Muscle layer of duodenum (tissue), 2 donors: ENCODE data around the gene CPA5.

Experiments used
- H3K27ac ChIP-seq: one replicate; pipeline ENCODE4 v1.7.0; 2013; ENCODE audit warnings: mild to moderate bottlenecking, low read length
- H3K27me3 ChIP-seq: one replicate; pipeline ENCODE4 v1.7.0; 2013; ENCODE audit warnings: low read depth, mild to moderate bottlenecking, control low read depth, low read length
- H3K36me3 ChIP-seq, 2 donors: one replicate each; pipeline ENCODE4 v1.7.0; 2013; ENCODE audit warnings: low read length in 2 of 2, control low read depth in 1 of 2, mild to moderate bottlenecking in 1 of 2; ENCODE audit not compliant: insufficient read depth in 2 of 2, control insufficient read depth in 1 of 2
- H3K4me1 ChIP-seq, 2 donors: one replicate each; pipeline ENCODE4 v1.7.0; 2013; ENCODE audit warnings: low read length in 2 of 2, mild to moderate bottlenecking in 2 of 2, control low read depth in 1 of 2, moderate library complexity in 1 of 2; ENCODE audit not compliant: insufficient read depth in 2 of 2, control insufficient read depth in 1 of 2
- H3K4me3 ChIP-seq, 2 donors: one replicate each; pipeline ENCODE4 v1.7.0; 2013; ENCODE audit warnings: low read length in 2 of 2, low read depth in 1 of 2, mild to moderate bottlenecking in 1 of 2
- H3K9me3 ChIP-seq, 2 donors: one replicate each; pipeline ENCODE4 v1.7.0; 2013; ENCODE audit warnings: low read length in 2 of 2, control low read depth in 1 of 2, mild to moderate bottlenecking in 1 of 2; ENCODE audit not compliant: control insufficient read depth in 1 of 2
- donor health status: healthy.

The CPA5 gene

GRCh38 chr7:130393101-130393561, 48.5 kb downstream of the CPA5 start:
- Histone ChIP-seq H3K27ac (peak overlapping the region; percentile 72), H3K36me3 (no peaks in the 10 kb centered on the region), H3K4me1 (peaks cover 0 to 8% of the 10 kb centered on the region in 2 donors), H3K27me3 (no peaks in the 10 kb centered on the region), H3K4me3 (peak overlapping the region in 1 of 2 donors; percentile 10), H3K9me3 (no peaks in the 10 kb centered on the region)

DNA sequence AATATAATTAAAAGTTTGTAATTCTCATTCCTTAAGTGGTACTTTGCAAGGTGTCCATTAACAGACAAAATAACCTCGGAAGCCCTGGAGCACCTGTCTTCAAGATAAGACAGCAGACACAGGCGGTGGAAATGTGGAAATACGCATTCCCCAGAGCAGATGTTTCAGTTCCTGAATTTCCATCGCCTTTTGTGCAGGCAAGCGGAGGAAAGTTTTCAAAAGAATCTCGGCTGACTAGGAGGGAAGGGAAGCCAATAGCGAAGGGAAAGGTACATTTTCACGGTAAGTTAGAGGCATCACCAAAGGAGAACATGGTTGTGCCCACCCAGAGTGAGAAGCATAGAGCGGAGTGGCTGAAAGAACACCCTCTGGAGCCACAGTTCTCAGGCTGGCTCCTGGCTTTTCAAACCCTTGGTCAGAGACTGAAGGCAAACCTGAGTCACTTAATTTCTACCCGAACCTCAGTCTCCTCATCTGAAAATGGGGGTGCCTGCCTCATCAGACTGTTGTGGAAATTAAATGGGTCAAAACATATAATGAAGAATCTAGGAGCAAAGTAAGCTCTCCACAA, 49.3 kb downstream of the CPA5 start:
- Histone ChIP-seq H3K27ac (no peak overlapping the region), H3K36me3 (no peaks in the 10 kb centered on the region), H3K27me3 (no peaks in the 10 kb centered on the region), H3K4me3 (no peak overlapping the region), H3K9me3 (no peaks in the 10 kb centered on the region), H3K4me1 (peaks cover 0 to 8% of the 10 kb centered on the region in 2 donors)

- Histone ChIP-seq H3K27me3 (no peaks in the 10 kb centered on the region), H3K9me3 (no peaks in the 10 kb centered on the region), H3K27ac (no peak overlapping the region), H3K4me1 (peaks cover 0 to 8% of the 10 kb centered on the region in 2 donors), H3K36me3 (no peaks in the 10 kb centered on the region), H3K4me3 (no peak overlapping the region)
Measured at GRCh38 chr7:130394421-130395195, 50.0 kb downstream of the CPA5 start.

DNA sequence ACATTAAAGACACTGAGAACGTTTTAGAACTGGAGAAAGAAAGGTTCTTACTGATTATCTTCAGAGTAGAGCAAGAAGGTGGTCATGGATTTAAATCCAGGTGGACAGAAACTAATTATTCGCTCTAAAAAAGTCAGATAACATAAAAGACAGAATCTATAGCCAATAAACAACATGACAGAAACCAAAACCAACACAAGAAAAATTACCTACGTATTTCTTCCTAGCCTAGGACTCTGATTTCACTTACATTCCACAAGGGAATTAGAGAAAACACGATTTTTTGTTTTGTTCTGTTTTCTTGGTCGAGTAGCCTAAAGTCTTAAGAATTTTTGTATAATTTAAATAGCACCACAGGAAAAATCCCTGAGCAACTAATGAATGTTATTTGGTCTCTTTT, 50.8 kb downstream of the CPA5 start:
- H3K4me3 ChIP-seq = no peak overlapping the region
- no peak overlapping the region for H3K27ac ChIP-seq
- H3K4me1 ChIP-seq = peaks cover 0 to 8% of the 10 kb centered on the region in 2 donors
- H3K36me3 ChIP-seq = no peaks in the 10 kb centered on the region
- no peaks in the 10 kb centered on the region for H3K9me3 ChIP-seq
- H3K27me3 ChIP-seq = no peaks in the 10 kb centered on the region

DNA sequence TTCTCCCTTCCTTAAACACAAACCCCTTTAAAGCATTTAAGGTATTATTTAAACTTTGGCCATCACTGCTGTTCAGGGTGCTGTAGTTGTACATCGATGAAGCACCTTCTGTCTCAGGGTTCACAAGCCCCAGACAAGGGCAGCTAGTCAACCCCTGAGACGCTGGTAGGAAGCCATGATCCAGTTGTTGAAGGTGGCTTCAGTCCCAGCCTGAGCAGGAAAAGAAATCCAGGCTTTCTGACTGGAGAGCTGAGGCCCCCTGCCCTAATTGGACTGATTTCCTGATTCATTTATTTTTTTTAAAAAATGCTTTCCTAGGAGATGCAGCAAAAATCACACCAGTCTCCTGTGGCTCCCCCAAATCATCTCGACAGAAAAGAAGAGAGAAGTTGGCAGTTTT, 51.5 kb downstream of the CPA5 start:
- H3K4me1 ChIP-seq = peaks cover 0 to 8% of the 10 kb centered on the region in 2 donors
- H3K27me3 ChIP-seq = no peaks in the 10 kb centered on the region
- peaks cover 0 to 5% of the 10 kb centered on the region in 2 donors for H3K36me3 ChIP-seq
- no peak overlapping the region for H3K27ac ChIP-seq
- H3K9me3 ChIP-seq = no peaks in the 10 kb centered on the region
- no peak overlapping the region for H3K4me3 ChIP-seq

DNA sequence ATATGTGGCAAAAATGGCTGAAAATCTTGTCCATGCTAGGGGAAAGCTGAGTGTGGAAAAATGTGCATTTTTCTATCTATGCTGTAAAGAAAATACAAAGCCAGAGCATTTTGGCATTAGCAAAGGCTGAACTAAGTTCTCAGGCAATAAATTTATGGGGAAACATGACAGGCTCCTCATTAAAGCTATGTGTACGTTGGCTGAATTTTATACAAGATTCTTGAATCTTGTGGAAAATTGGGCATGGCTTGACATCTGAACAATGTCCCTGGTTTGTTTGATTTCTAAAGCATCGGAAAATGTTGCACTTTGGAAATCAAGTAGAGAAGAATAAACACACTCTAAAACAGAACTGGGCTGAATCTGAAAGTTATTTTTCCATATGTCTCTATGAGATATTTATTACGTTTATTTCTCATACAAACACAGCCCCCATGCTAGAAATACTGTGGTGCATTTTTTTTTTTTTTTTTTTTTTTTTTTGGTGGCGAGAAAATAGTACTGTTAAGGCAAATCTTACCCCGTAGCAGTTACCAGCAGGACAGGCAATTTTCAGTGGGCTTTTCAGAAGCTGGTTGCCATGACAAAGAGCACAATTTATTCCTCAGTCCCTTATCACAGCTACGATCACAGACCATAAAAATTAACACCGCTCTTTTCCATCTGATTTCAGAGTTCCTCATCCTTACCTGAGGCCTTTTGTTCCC, 52.6 kb downstream of the CPA5 start:
- no peaks in the 10 kb centered on the region for H3K27me3 ChIP-seq
- H3K9me3 ChIP-seq = no peaks in the 10 kb centered on the region
- no peak overlapping the region for H3K27ac ChIP-seq
- H3K4me1 ChIP-seq = peaks cover 0 to 5% of the 10 kb centered on the region in 2 donors
- H3K4me3 ChIP-seq = no peak overlapping the region
- H3K36me3 ChIP-seq = peaks cover 5% of the 10 kb centered on the region in 2 donors

GRCh38 chr7:130397758-130398073, 53.1 kb downstream of the CPA5 start:
- H3K9me3 ChIP-seq = no peaks in the 10 kb centered on the region
- H3K4me1 ChIP-seq = peaks cover 0 to 5% of the 10 kb centered on the region in 2 donors
- H3K36me3 ChIP-seq = peaks cover 9 to 10% of the 10 kb centered on the region in 2 donors
- H3K27ac ChIP-seq = no peak overlapping the region
- no peaks in the 10 kb centered on the region for H3K27me3 ChIP-seq
- H3K4me3 ChIP-seq = no peak overlapping the region

DNA sequence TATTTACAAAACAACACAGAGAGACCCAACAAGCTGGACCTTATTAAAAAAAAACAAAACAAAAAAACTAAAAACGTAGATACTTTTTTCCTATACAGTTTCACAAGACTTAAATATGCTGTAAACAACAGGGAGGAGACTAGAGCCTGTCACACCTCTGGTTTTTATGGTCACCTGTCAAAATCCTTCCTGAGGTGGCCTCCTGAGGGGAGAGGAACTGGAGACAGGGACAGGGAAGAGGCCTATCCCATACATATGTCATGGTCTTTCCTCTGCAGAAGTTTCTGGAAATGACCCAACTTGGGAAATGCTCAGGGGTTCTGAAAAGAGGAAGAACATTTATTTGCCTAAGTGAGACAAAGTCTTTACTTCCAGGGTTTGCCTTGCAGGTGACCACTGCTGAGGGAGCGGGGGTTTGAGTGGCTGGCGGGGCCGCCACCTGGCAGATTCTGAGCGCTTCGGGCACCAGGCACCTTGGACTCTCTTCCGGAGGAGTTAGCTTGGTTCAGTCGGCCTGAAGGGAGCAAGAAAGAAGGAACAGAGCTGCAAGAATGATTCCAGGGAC, 54.0 kb downstream of the CPA5 start:
- H3K4me1 ChIP-seq = peaks cover 0 to 3% of the 10 kb centered on the region in 2 donors
- no peak overlapping the region for H3K4me3 ChIP-seq
- H3K36me3 ChIP-seq = peaks cover 9 to 15% of the 10 kb centered on the region in 2 donors
- H3K27me3 ChIP-seq = no peaks in the 10 kb centered on the region
- H3K9me3 ChIP-seq = no peaks in the 10 kb centered on the region
- H3K27ac ChIP-seq = no peak overlapping the region

DNA sequence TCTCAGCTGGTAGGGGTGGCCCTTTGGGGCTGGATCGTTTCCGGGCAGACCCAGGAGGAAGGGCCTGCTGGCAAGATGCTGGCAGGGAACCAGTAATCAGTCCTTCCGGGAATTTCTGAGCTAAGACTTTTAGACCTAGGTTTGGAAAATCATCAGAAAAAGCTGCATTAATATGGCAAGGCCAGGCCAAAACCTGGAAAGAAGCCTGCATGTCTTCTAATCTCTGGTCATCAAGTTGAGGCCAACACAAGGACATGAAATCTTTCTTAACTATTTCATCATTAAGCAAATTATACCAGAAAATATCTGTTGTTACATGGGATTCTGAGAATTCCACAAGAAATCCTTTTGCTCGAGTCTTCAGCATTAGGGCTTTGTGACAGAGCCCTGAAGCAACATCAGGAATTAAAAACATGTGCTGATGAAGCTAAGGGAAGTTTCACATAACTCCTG, 55.5 kb downstream of the CPA5 start:
- no peak overlapping the region for H3K4me3 ChIP-seq
- H3K4me1 ChIP-seq = no peaks in the 10 kb centered on the region
- no peaks in the 10 kb centered on the region for H3K27me3 ChIP-seq
- peaks cover 9 to 15% of the 10 kb centered on the region in 2 donors for H3K36me3 ChIP-seq
- H3K9me3 ChIP-seq = no peaks in the 10 kb centered on the region
- no peak overlapping the region for H3K27ac ChIP-seq

- Histone ChIP-seq H3K36me3 (peaks cover 9 to 15% of the 10 kb centered on the region in 2 donors), H3K4me3 (no peak overlapping the region), H3K9me3 (no peaks in the 10 kb centered on the region), H3K27me3 (no peaks in the 10 kb centered on the region), H3K27ac (no peak overlapping the region), H3K4me1 (no peaks in the 10 kb centered on the region)
Measured at GRCh38 chr7:130401101-130401500, 56.5 kb downstream of the CPA5 start.

DNA sequence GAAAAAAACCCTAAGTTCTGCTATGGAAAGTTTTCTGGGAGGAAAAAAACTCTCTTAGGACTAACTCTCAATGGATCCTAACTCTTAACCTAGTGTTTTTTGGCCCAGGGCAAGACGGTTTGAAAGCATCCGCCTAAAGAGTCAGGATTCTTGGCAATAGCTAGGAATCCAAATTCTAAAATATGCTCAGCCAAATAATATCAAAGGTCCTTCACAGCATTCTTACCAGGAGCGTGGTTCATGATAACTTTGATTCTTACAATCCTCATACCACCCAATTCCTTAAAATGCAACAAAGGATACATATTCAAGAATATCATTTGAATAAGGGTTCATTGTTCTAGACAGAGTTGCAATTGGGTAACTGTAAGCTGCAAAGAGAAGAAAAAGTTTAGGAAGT, 57.0 kb downstream of the CPA5 start:
- no peak overlapping the region for H3K4me3 ChIP-seq
- peaks cover 9 to 15% of the 10 kb centered on the region in 2 donors for H3K36me3 ChIP-seq
- H3K4me1 ChIP-seq = no peaks in the 10 kb centered on the region
- no peaks in the 10 kb centered on the region for H3K27me3 ChIP-seq
- no peaks in the 10 kb centered on the region for H3K9me3 ChIP-seq
- H3K27ac ChIP-seq = no peak overlapping the region
